HFF-Myc (cell line): ENCODE results near the gene PRL.
A peak's percentile ranks its signal among the peaks of the same experiment; 100 is the strongest.

Experiments used
- DNase-seq: peaks from one replicate; pipeline ENCODE4 v3.0.0-alpha.2; 2011; ENCODE audit warnings: low read depth; ENCODE audit errors: extremely low read depth
- H3K4me3 ChIP-seq: replicated peaks from 2 replicates; pipeline ENCODE4 v1.5.1; 2011; ENCODE audit warnings: low read depth, mild to moderate bottlenecking, control low read depth, low read length
- TF ChIP-seq, protein P1 (sequence below): IDR thresholded peaks from 2 replicates; pipeline ENCODE4 v1.5.1; 2012; ENCODE audit warnings: mild to moderate bottlenecking, low read depth, low read length, control low read depth; ENCODE audit errors: missing control alignments

Gene PRL

GRCh38 chr6:22320750-22321149 is 23.9 kb upstream of the PRL start:
- no peak overlapping the region for H3K4me3 ChIP-seq
- TF ChIP-seq, protein P1, sequence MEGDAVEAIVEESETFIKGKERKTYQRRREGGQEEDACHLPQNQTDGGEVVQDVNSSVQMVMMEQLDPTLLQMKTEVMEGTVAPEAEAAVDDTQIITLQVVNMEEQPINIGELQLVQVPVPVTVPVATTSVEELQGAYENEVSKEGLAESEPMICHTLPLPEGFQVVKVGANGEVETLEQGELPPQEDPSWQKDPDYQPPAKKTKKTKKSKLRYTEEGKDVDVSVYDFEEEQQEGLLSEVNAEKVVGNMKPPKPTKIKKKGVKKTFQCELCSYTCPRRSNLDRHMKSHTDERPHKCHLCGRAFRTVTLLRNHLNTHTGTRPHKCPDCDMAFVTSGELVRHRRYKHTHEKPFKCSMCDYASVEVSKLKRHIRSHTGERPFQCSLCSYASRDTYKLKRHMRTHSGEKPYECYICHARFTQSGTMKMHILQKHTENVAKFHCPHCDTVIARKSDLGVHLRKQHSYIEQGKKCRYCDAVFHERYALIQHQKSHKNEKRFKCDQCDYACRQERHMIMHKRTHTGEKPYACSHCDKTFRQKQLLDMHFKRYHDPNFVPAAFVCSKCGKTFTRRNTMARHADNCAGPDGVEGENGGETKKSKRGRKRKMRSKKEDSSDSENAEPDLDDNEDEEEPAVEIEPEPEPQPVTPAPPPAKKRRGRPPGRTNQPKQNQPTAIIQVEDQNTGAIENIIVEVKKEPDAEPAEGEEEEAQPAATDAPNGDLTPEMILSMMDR = no peak
- DNase-seq = peak; percentile 52

GRCh38 chr6:22318404-22318803 is 21.6 kb upstream of the PRL start:
- DNase-seq = no peak
- no peak overlapping the region for H3K4me3 ChIP-seq
- TF ChIP-seq, protein P1 = no peak

DNA sequence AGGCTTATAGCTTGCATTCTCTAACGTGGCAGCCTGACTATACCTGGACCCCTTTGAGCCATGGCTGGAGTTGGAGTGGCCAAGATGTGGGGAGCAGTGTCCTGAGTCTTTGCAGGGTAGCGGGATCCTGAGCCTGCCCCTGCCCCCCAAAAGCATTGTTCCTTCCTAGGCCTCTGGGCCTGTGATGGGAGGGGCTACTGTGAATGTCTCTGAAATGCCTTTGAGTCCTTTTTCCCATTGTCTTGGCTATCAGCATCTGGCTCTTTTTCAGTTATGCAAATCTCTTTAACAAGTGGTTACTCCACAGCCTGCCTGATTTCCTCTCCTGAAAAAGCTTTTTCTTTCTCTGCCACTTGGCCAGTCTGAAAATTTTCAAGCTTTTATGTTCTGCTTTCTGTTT is 17.0 kb upstream of the PRL start:
- TF ChIP-seq, protein P1 = no peak
- no peak overlapping the region for H3K4me3 ChIP-seq
- no peak for DNase-seq

GRCh38 chr6:22308939-22309338 is 12.1 kb upstream of the PRL start:
- H3K4me3 ChIP-seq = no peak overlapping the region
- TF ChIP-seq, protein P1 = no peak
- DNase-seq = no peak

GRCh38 chr6:22306741-22307466 is 10.1 kb upstream of the PRL start:
- DNase-seq = no peak
- TF ChIP-seq, protein P1 = no peak
- H3K4me3 ChIP-seq = no peak overlapping the region

DNA sequence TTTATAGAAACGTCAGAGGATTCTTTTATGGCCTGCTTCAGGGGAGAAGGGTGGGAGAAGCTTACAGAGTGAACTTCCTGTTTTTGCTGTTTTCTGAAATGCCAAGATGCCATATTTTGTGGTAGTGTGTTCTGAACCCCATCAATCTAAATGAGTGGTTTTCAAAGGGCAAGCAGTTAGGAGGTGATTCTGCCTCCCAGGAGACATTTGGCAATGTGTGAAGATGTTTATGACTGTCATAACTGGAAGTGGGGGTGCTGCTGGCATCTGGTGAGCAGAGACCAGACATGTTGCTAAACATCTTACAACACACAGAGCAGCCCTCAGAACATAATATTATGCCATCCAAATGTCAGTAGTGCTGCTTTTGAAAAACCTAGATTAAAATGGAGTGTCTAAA is 6.0 kb upstream of the PRL start:
- DNase-seq = no peak
- TF ChIP-seq, protein P1 = no peak

More for the DNA sequence above, 6.0 kb upstream of the PRL start:
- H3K4me3 ChIP-seq = no peak overlapping the region
